Endometrium (tissue), 2 donors: ENCODE data around the gene SRM.
"Not testable (repeated sequence)": the region's sequence is repeated elsewhere in the genome, so short reads cannot be mapped to it uniquely, and the experiment has no call there.

ENCODE experiments used
- FAIRE-seq: peaks from 2 replicates; lab custom pipeline; 2012; peaks lifted over from hg19 to GRCh38; lab: Jason Lieb, UNC
- donor health status: control.
- donor health status: control.

Gene SRM

GRCh38 chr1:11059968-11060830 lies at the start of gene SRM:
Gene SRM (minus strand): TSS chr1:11060018. CDS start chr1:11059943, 75 bp downstream.
- FAIRE-seq, result no peak

DNA sequence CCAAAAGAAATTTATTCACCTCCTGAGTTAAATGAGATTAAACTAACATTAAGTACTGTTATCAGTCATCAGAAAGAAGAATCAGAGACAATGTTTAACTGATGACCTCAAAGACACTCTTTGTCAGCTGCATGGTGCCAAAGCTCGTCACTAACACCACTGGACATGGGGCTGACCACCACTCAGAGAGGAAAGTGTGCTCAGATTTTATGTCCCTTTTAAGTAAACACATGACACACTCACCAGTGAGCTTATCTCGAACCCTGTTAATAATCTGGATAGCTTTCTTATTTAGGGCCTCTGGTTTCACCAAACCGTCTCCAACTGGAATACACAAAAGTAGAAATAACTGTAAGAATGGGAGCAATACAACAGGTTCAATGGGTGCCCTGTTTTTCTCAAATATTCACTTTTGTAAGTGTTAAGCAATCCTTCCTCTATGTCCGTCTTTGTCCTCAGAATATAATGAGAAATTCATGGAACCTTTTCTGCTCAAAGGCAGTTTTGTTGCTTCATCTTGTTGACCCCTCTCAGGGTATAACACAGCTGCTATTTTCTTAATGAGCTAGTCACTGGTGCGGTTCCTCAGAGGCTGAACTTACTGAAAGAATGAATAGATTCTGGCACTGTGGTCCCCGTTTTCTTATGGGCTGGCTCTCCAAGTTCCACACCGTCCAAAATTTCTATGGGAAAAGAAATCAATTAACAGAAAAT lies 49.4 kb upstream of the SRM start:
- no peak for FAIRE-seq

GRCh38 chr1:11107599-11107998 lies 47.8 kb upstream of the SRM start:
- no peak for FAIRE-seq

DNA sequence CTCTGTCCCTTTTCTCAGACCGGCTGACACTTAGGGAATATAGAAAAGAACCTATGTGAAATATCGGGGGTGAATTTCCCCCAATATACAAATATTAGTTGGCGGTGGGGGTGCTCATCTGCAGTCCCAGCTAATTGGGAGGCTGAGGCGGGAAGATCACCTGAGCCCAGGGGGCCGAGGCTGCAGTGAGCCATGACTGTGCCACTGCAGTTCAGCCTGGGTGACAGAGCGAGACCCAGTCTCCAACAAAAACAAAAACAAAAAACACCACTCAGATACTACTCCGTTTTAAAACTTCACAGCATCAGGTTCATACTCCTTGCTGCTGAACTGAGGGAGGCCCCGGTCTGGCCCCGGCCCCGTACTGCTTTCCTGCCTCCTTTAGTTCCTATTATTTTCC lies 45.8 kb upstream of the SRM start:
- FAIRE-seq, result no peak

- no peak for FAIRE-seq
These were observed 41.5 kb upstream of the SRM start for GRCh38 chr1:11101347-11101746.

GRCh38 chr1:11100806-11101205 lies 41.0 kb upstream of the SRM start:
- not testable (repeated sequence) for FAIRE-seq

GRCh38 chr1:11100149-11100493 lies 40.3 kb upstream of the SRM start:
- FAIRE-seq, result no peak

DNA sequence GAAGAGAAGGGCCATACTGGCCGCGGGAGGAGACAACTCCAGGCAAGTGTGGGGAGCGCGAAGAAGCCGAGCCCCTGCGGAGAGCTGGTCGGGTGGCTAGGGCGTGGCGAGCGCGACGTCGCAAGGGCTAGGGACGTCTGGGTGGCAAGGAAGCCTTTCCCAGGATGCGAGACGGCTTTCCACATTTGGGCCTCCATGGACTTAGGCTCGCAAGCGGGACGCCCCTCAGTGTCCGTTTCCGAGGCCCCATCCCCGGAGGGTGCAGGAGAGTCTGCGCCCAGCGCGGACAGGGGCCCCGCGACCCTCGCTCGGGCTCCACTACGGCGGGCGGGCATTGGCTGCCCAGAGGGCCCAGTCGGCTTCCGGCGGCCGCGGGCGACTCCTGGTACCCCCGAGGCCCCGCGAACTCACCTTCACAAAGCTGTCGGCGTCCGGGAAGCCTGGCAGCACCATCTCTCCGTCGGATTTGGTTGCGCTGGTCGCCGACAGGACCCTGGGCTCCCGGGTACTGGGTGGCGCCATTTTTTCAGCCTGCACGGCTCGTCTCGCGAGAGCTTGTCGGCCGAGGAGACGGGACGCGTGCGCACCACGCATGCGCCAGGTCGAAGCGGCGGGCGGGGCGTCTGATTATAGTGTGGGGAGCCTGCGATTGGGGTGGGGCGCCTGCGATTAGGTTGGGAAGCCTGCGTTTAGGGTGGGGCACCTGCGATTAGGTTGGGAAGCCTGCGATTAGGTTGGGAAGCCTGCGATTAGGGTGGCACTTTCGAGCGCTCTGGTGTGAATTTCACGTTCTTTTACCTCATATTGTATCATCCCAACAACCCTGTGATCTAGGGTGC lies 39.7 kb upstream of the SRM start, which contains the start of gene EXOSC10:
TSS of gene EXOSC10 (minus strand) at position 560 of the 839 bp plus-strand sequence. CDS start at position 522, 38 bp downstream.
- no peak for FAIRE-seq

DNA sequence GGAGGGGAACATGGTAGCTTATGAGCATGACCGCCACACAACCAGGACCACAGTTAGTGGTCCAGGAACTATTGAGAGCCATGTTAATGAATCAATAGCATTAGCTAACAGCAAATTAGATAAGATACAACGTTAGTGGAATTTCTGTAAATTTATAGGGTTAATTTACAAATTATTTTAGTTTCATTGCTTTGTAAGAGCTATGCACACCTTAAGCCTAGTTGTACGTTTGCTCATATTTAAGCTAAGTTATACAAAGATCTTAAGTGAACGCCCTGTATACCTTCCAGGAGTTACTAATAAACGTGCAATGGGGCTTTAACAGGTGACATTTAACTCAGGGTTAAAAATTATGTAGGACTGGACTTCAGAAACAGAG lies 39.1 kb upstream of the SRM start:
- no peak for FAIRE-seq

DNA sequence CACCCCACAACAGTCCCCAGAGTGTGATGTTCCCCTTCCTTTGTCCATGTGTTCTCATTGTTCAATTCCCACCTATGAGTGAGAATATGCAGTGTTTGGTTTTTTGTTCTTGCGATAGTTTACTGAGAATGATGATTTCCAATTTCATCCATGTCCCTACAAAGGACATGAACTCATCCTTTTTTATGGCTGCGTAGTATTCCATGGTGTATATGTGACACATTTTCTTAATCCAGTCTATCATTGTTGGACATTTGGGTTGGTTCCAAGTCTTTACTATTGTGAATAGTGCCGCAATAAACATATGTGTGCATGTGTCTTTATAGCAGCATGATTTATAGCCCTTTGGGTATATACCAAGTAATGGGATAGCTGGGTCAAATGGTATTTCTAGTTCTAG lies 24.0 kb upstream of the SRM start:
- FAIRE-seq, result not testable (repeated sequence)

DNA sequence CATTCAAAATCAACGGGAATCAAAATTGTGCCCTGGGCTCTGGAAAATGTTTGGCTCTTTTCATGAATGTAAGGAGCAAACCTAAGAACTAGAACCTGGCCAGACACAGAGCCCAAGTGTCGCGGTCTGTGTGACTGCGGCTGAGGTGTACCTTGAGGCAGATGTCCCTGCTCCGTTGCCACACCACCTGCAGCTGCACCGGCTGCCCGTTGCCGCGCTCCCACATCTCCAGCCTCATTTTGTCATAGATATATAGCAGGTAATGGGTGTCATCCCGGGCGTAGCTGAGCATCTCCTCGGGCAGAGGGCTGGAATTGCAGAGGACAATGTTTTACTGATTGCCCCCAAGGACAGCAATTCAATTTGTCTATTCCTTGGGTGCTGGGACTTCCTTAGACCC lies 21.1 kb upstream of the SRM start:
- no peak for FAIRE-seq

DNA sequence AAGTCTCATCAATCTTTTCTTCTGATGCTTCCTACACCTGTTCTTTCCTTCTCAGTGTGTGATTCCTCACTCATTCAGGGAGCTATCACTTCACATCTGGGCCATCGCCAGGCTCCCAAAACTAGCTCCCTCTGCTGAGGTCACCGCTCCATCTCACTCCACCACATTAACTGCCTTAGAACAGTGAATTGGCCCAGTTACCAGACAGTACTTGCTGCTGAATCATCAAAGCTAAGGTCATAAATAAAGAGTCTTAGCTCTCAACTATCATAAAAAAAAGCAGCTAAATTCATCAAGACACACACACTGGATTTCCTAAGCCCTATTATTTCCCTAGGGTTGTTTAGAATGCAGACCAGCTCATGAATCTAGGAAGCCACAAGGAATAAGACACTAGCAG lies 18.8 kb upstream of the SRM start:
- no peak for FAIRE-seq

DNA sequence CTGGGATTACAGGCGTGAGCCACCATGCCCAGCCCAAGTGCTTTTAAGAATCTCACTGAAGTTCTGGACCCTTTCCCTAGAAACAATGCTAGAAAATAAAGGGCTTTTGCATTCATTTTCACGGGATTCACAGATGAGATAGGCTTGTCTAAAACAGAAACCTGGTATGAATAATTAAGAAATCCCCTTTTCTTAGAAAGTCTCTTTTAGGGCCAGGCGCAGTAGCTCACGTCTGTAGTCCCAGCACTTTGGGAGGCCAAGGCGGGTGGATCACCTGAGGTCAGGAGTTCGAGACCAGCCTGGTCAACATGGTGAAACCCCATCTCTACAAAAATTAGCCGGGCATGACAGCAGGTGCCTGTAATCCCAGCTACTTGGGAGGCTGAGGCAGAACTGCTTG lies 13.6 kb upstream of the SRM start:
- FAIRE-seq, result not testable (repeated sequence)

- FAIRE-seq, result no peak
These were observed 12.5 kb upstream of the SRM start for GRCh38 chr1:11072216-11072917.

- FAIRE-seq, result no peak
These were observed 11.8 kb upstream of the SRM start for GRCh38 chr1:11071463-11072215.

DNA sequence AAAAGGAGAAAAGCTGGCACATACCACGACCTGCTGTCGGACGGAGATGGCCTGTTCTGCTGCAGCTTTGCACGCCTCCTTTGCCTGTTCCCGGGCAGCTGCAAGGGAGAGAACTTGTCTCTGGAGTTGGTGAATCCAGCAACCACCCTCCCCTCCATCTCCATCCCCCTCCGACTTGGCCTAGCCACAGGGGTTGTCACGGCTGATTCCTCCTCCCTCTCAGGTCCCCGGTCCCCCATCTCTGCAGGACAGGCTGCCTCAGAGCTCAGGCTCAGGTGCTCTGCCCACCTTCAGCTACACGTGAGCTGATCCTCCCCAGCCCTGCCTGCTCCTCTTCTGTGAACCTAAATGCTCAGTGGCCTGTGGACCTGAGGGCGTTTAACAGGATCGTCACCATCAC lies 11.1 kb upstream of the SRM start:
- no peak for FAIRE-seq

- no peak for FAIRE-seq
These were observed 9.0 kb upstream of the SRM start for GRCh38 chr1:11068600-11069473.

GRCh38 chr1:11067716-11068599 lies 8.1 kb upstream of the SRM start:
- no peak for FAIRE-seq

GRCh38 chr1:11065796-11066195 lies 6.0 kb upstream of the SRM start:
- no peak for FAIRE-seq
